Heart left ventricle (tissue), 16 donors: Measurements from ENCODE around the gene DMD. TPM values are rescaled to one million over a fixed set of nuclear protein-coding genes. Genes with fewer than 3 reads are reported as not detected.
A peak's percentile ranks its signal among the peaks of the same experiment; 100 is the strongest.

Experiments
- ATAC-seq, 4 donors: fragments of 200-7000 bp; cut with Tn5 transposase; one replicate each; pipeline ENCODE4 v1.9.1; 2020 to 2022; ENCODE audit warnings: moderate library complexity in 4 of 4, mild to moderate bottlenecking in 3 of 4, moderate number of reproducible peaks in 1 of 4
- DNase-seq, 5 donors: peaks; one replicate each; pipeline ENCODE4 v3.0.0-alpha.2; 2020
- H3K27ac ChIP-seq, 12 donors: fragments of 200-600 bp; sonication (generic) in 4 of 12; one replicate each; pipeline versions ENCODE4 v1.5.0 to v1.8.0; 2016 to 2022; ENCODE audit warnings: mild to moderate bottlenecking in 2 of 12
- H3K27me3 ChIP-seq, 9 donors: fragments of 200-600 bp; sonication (generic) in 2 of 9; one replicate each; pipeline versions ENCODE4 v1.5.1 to v1.8.0; 2016 to 2022; ENCODE audit warnings: mild to moderate bottlenecking in 3 of 9
- H3K36me3 ChIP-seq, 9 donors: fragments of 200-600 bp; sonication (generic) in 2 of 9; one replicate each; pipeline versions ENCODE4 v1.5.0 to v1.8.0; 2018 to 2022; ENCODE audit warnings: mild to moderate bottlenecking in 2 of 9
- H3K4me1 ChIP-seq, 12 donors: fragments of 200-600 bp; sonication (generic) in 4 of 12; one replicate each; pipeline versions ENCODE4 v1.5.0 to v1.8.0; 2016 to 2022; ENCODE audit warnings: mild to moderate bottlenecking in 3 of 12
- H3K4me3 ChIP-seq, 12 donors: fragments of 200-600 bp; sonication (generic) in 4 of 12; one replicate each; pipeline versions ENCODE4 v1.5.0 to v1.8.0; 2017 to 2022; ENCODE audit warnings: mild to moderate bottlenecking in 9 of 12, moderate library complexity in 4 of 12
- H3K9me3 ChIP-seq, 12 donors: fragments of 200-600 bp; sonication (generic) in 4 of 12; one replicate each; pipeline versions ENCODE4 v1.5.0 to v1.8.0; 2016 to 2022; ENCODE audit warnings: mild to moderate bottlenecking in 1 of 12
- CTCF ChIP-seq, 12 donors: fragments of 200-600 bp; sonication (generic) in 4 of 12; IDR thresholded peaks; one replicate each; pipeline versions ENCODE4 v1.5.0 to v1.8.0; 2018 to 2022; ENCODE audit warnings: antibody characterized with exemption in 12 of 12, mild to moderate bottlenecking in 5 of 12
- POLR2A ChIP-seq, 2 donors: fragments of 450-650 bp; IDR thresholded peaks; one replicate each; pipeline ENCODE4 v1.6.1; 2017; ENCODE audit warnings: antibody characterized with exemption in 2 of 2, mild to moderate bottlenecking in 2 of 2, moderate library complexity in 2 of 2
- WGBS, 4 donors: extraction: QIAGEN DNeasy Blood & Tissue Kit in 2 of 4; methylation state at CpG; one replicate each; pipeline versions ENCODE4 v1.1.5 to v1.1.7; 2013 to 2018; 5-methylcytosine and 5-hydroxymethylcytosine counted together
- intact Hi-C, 10 donors: fragments of 100-400 bp; cut with DNase I; formaldehyde crosslinking; loops; one replicate each; pipeline versions ENCODE4 v1.11.1 to v1.14.2; 2022
- polyA plus RNA-seq, 2 donors: library from polyadenylated mRNA; stranded (reverse); fragments of 200-250 nt; gene quantifications; one replicate each; pipeline ENCODE4 v1.2.3, GENCODE V29; 2013
- total RNA-seq, 9 donors: library from RNA; depleted of rRNA in 2 of 9; stranded (reverse); fragments of >200 nt in 2 of 9; fragmentation: NEBNext Ultra II Directional in 3 of 9; extraction: Animal tissue kit (Norgen Biotek cat#: 25700) in 3 of 9; gene quantifications; one replicate each; pipeline versions ENCODE4 v1.1.0 to v1.2.4, GENCODE V29; 2016 to 2023
- donor health status: ischemic (EF 13 %, LVEDD 7.1; RV severe dilation, severe dysfunction).
- donor health status: healthy with polysubstance abuse.
- donor health status: DM: no; HTN: yes; CAD: no.
- donor health status: DM: no; HTN: no; CAD: no.
- donor health status: ischemic (EF 25% LVEDD 6.9; RV normal size, moderate dysfunction).
- donor health status: ischemic (EF 25% LVEDD 5.7; RV mildly dilated, moderate dysfunction).
- donor health status: healthy.
- donor health status: DM: yes; HTN: yes; CAD: no.
- donor health status: ischemic (EF 35%, LVEDD 5.7; RV mildly dilated, moderate dysfunction).
- donor health status: nonischemic (EF 11% LVEDD 7.7; RV severe dilation, severe dysfunction).
- donor health status: DM: yes; HTN: yes; CAD: no.
- donor health status: PGD.
- donor health status: ischemic (EF 29% LVEDD 5.4; RV normal size, mild dysfunction).
- donor health status: nonischemic (EF 23%, LVEDD 6.1; RV moderate dilation, normal function).

The DMD gene
- total and polyA plus RNA-seq, 11 donors = 34.7 to 236 (median 162) TPM

DNA sequence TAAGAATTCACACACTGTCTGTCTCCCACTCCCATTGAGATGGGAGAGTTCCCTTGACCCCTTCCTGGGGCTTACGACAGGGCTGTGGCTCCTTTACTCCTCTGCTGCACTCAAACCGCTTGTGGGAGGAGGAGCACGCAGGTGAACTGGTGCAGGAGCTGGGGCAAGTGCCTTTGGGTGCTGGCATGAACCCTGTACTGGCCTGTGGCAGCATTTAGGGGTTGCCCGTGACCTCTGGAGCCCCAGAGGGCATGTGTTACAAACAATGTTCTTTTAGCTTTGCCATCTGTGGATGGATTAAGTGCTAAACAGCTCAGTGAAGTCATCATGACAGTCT, 2117.7 kb downstream of the DMD start:
- 84 to 98% (median 94%) methylated on average over 3 to 4 of the region's 4 CpGs for WGBS, 4 donors
- ATAC-seq (no peak), DNase-seq (no peak)
- no peak overlapping the region for H3K27ac ChIP-seq
- H3K36me3 ChIP-seq = no peaks in the 10 kb centered on the region
- H3K4me3 ChIP-seq = no peak overlapping the region
- peaks cover 0 to 3% (median 0%) of the 10 kb centered on the region in 12 donors for H3K4me1 ChIP-seq
- H3K9me3 ChIP-seq = no peaks in the 10 kb centered on the region
- intact Hi-C loops = no loop called here
- no peaks in the 10 kb centered on the region for H3K27me3 ChIP-seq
- TF ChIP-seq CTCF (IDR thresholded peaks at IDR 0.05) (no peak), POLR2A (IDR thresholded peaks at IDR 0.05) (no peak)

DNA sequence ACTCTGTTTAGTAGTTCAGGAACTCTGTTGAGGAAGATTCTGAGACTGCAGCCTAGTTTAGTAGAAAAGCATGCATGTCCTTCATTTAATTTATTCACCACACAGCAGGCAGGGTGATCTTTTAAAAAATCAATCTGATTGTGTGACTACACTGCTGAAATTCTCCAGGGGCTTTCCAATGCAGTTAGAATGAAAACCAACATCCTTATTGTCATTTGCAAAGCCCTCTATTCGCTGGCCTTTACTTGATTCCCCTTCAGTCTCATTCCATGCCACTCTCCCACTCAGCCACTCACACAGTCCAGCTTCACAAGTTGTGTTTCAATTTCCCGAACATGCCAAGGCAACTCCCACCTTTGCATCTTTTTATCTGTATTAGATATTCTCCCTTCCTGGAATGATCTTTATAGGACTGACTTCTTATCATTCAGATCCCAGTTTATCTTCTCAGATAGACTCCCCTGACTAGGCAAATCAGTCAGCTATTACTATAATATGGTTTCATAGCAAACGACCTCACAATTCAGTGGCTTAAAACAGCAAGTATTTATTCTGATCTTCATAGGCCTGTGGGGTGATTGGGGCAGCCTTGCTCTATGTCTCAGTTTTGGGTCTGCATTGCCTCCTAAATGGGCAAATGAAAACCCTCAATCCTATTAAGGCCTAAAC, 2118.2 kb downstream of the DMD start:
- 59 to 81% (median 63%) methylated on average over 3 of the region's 3 CpGs for WGBS, 4 donors

GRCh38 chrX:31092476-31092875, 2118.9 kb downstream of the DMD start:
- no peak overlapping the region for H3K27ac ChIP-seq
- TF ChIP-seq POLR2A (IDR thresholded peaks at IDR 0.05) (no peak), CTCF (IDR thresholded peaks at IDR 0.05) (no peak)
- no peaks in the 10 kb centered on the region for H3K9me3 ChIP-seq
- peak in 1 of 5 donors; percentile 16 for DNase-seq
- intact Hi-C loops = no loop called here
- 40 to 55% (median 46%) methylated on average over 3 of the region's 3 CpGs for WGBS, 4 donors
- H3K36me3 ChIP-seq = no peaks in the 10 kb centered on the region
- H3K4me1 ChIP-seq = no peaks in the 10 kb centered on the region
- no peak overlapping the region for H3K4me3 ChIP-seq
- no peak for ATAC-seq
- no peaks in the 10 kb centered on the region for H3K27me3 ChIP-seq

More for the DNA sequence above, 2118.2 kb downstream of the DMD start:
- Histone ChIP-seq H3K36me3 (no peaks in the 10 kb centered on the region), H3K9me3 (no peaks in the 10 kb centered on the region), H3K4me3 (no peak overlapping the region), H3K27me3 (no peaks in the 10 kb centered on the region), H3K4me1 (no peaks in the 10 kb centered on the region), H3K27ac (no peak overlapping the region)
- intact Hi-C loops = no loop called here
- no peak for TF ChIP-seq CTCF (IDR thresholded peaks at IDR 0.05)
- no peak for TF ChIP-seq POLR2A (IDR thresholded peaks at IDR 0.05)
- ATAC-seq = no peak
- no peak for DNase-seq

DNA sequence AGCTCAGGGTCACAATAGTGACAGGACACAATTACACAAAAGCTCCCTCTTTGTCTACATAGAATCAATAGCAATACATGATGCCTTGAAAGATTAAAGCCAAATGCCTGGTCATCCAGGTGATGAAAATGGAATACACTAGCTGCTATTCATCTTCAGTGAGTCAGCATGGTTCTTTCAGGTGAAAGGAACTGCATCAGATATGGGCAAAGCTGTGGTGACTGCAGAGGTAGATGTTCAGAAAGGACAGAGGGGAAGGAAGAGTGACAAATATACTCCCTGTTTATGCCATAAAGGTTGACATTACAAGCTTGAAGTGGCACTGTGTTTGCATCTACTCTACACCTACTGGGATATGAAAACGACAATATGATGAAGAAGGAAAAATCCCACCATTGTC, 2119.5 kb downstream of the DMD start:
- Histone ChIP-seq H3K36me3 (no peaks in the 10 kb centered on the region), H3K4me1 (no peaks in the 10 kb centered on the region), H3K27ac (no peak overlapping the region), H3K27me3 (no peaks in the 10 kb centered on the region), H3K9me3 (no peaks in the 10 kb centered on the region), H3K4me3 (no peak overlapping the region)
- DNase-seq = no peak
- 58 to 89% (median 76%) methylated on average over 1 of the region's 1 CpG for WGBS, 4 donors
- no peak for ATAC-seq
- intact Hi-C loops = no loop called here
- TF ChIP-seq POLR2A (IDR thresholded peaks at IDR 0.05) = no peak
- no peak for TF ChIP-seq CTCF (IDR thresholded peaks at IDR 0.05)
